KBM-7 (cell line): ENCODE results near the gene BEAN1.
"Not testable (repeated sequence)": the region's sequence is repeated elsewhere in the genome, so short reads cannot be mapped to it uniquely, and the experiment has no call there.

Experiments used
- DNase-seq: peaks from one replicate; pipeline ENCODE4 v3.0.0-alpha.2; 2015
- in situ Hi-C: fragments of 300-500 bp; cut with MboI; formaldehyde crosslinking; loops from 2 replicates; pipeline ENCODE4 v1.14.3; 2020; ENCODE audit warnings: low sequenced_read_pairs, low pct_unique_long_range_greater_than_20kb, mixed read lengths

The BEAN1 gene

DNA sequence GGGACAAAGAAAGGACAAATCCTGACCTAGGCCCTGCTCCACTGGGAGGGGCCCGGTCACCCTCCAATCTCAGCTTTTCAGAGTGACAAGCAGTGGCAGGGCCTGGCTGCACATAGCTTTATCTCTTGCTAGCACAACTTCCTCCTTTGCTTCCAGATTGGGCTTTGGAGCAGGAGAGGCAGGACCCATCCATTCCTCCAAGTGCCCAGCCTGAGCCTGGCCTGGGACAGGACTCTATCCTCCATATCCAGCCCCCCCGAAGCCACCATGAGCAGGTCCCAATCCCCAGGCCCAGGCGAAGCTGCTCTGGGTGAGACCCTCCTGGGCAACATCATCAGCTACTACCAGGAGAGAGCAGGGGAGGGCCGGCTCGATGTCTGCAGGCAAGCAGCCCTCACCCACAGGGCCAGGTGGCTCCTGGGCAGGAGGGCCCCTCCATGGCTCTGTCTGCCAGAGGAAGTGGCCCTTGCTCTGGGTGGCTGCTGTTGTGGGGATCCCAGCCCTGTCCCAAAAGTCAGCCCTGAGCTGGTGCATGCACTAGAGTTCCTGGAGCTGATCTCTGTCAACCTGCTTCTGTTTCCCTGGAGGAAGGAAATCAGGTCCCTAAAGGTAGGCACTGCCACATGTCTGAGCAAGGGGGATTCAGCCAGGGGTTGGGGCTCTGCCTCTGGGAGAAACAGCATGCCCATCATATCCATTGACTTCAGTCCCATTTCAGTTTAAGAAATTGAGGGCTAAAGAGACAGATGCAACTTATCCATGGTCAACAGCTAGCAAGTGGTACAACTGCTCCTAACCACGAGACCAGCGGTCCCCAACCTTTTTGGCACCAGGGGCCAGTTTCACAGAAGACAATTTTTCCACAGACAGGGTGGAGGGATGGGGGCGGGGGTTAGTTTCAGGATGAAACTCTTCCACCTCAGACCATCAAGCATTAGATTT, 64.0 kb downstream of the BEAN1 start:
- peak; percentile 50 for DNase-seq
- in situ Hi-C loops, result no loop called here

DNA sequence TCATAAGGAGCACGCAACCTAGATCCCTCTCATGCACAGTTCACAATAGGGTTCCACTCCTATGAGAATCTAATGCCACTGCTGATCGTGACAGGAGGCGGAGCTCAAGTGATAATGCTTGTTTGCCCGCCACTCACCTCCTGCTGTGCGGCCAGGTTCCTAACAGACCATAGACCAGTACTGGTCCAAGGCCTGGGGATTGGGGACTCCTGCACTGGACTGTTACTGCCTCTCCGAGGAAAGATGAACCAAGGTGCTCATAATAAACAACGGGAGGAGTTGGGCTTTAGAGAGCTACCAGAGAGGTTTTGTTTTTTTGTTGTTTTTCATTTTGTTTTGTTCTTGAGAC, 64.6 kb downstream of the BEAN1 start:
- no peak for DNase-seq
- in situ Hi-C loops, result no loop called here

DNA sequence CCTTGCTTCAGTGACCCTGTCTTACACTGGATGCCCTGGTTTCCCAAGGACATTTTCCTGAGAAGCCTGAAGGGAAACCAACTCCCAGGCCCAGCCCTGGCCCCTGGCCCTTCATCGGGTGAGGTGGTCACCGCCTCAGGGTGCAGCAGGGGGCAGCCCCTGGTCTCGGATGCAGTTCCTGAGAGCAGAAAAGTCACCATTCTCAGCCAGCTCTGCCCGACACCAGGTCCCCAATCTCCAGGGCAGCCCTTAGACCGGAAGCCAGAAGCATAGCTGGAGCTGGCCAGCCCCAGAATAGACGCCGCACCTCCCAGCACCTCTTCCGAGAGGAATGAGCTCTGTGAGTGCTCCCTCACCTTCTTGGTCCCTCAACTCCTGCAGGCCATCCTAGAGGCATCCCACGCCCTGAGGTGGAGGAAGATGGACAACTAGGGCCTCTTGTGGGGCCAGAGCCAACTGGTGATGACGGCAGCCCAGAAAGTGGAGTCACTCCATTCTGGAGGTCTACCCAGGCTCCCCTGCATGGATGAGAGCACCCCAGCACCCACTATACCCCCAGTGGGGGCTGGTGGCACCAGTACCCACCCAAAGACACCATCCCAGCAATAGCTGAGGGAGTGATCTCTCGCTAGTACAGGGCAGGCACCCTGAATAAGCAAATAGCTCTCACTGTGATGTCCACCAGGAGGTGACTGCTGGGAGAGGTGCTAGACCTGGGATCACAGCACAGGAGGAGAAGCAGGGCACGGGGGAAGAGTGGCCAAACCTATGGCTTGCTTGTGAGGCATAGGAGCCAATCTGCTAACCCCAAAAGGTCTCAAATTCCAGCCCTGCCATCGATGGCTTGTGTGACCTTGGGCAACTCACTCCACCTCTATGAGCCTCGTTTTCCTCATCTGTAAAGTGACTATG, 66.7 kb downstream of the BEAN1 start:
- in situ Hi-C loops, result no loop called here
- no peak for DNase-seq

DNA sequence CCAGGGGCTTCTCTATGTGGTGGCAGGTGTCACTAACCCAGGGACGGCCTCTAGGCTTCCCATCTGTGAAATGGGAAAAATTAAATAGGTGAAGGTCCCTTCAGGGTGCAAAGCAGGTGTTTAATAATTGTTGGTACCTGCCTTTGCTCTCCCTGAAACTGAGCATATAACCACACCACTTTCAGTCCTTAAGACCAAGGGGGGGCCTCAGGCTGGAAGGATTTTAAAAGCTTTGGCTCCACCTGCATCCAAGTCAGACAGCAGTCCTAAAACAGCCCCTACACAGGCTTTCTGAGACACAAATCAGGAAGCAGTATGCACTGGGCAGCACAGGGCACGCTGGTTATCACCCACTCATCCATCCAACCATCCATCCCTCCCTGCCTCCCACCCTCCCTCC, 67.8 kb downstream of the BEAN1 start:
- in situ Hi-C loops, result no loop called here
- no peak for DNase-seq

DNA sequence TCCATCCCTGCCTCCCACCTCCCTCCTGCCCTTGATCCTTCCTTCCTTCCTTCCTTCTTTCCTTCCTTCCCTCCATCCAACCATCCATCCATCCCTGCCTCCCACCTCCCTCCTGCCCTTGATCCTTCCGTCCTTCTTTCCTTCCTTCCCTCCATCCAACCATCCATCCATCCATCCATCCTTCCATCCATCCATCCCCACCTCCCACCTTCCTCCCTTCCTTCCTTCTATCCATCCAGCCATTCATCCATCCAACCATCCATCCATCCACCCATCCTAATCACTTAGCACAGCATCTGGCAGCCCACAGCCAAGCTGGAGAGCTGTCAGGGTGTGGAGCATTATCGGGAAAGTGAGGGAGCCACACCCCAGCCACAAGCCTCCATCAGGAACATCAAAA, 68.3 kb downstream of the BEAN1 start:
- no peak for DNase-seq
- in situ Hi-C loops, result no loop called here

DNA sequence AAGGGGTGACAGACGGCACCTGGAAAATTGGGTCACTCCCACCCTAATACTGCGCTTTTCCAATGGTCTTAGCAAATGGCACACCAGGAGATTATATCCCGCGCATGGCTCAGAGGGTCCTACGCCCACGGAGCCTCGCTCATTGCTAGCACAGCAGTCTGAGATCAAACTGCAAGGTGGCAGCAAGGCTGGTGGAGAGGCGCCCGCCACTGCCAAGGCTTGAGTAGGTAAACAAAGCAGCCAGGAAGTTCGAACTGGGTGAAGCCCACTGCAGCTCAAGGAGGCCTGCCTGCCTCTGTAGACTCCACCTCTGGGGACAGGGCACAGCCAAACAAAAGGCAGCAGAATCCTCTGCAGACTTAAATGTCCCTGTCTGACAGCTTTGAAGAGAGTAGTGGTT, 69.1 kb downstream of the BEAN1 start:
- in situ Hi-C loops, DNase-seq: not testable (repeated sequence)

DNA sequence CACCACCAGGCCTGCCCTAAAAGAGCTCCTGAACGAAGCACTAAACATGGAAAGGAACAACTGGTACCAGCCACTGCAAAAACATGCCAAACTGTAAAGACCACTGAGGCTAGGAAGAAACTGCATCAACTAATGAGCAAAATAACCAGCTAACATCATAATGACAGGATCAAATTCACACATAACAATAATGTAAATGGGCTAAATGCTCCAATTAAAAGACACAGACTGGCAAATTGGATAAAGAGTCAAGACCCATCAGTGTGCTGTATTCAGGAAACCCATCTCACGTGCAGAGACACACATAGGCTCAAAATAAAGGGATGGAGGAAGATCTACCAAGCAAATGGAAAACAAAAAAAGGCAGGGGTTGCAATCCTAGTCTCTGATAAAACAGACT, 70.8 kb downstream of the BEAN1 start:
- in situ Hi-C loops, DNase-seq: not testable (repeated sequence)

DNA sequence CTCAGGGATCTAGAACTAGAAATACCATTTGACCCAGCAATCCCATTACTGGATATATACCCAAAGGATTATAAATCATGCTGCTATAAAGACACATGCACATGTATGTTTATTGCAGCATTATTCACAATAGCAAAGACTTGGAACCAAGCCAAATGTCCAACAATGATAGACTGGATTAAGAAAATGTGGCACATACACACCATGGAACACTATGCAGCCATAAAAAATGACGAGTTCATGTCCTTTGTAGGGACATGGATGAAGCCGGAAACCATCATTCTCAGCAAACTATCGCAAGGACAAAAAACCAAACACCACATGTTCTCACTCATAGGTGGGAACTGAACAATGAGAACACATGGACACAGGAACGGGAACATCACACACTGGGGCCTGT, 74.5 kb downstream of the BEAN1 start:
- in situ Hi-C loops, DNase-seq: not testable (repeated sequence)

DNA sequence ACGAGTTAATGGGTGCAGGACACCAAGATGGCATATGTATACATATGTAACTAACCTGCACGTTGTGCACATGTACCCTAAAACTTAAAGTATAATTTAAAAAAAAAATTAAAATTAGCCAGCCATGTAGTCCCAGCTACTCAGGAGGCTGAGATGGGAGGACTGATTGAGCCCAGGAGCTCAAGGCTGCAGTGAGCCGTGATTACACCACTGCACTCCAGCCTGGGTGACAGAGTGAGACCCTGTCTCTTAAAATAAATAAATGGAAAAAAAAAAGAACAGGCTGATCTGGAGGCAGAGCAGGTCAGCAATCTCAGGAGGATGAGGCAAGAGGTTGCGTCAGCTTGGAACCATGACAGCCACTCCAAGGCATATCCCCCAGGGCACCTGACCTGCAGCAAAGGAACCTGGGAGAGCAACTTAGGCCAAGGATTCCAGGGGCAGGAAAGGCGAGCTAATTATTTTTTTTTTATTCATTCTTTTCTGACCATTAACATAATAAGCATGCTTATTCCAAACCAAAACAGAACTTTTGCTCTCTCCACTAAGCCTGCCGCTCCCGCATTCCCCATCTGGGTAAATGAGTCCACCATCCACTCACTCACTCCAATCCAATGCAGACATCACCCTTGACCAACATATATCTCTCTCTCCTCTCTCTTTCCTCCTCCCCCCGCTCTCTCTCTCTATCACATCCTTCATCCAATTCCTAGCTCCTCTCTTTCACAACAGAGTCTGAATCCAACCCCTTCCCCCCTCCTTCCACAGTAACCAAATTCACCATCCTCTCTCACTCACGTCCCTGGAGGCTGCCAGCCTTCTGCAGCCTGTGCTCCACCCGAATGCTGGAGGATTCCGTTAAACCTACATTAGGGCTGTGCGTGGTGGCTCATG, 75.2 kb downstream of the BEAN1 start:
- DNase-seq, result no peak
- in situ Hi-C loops, result no loop called here

DNA sequence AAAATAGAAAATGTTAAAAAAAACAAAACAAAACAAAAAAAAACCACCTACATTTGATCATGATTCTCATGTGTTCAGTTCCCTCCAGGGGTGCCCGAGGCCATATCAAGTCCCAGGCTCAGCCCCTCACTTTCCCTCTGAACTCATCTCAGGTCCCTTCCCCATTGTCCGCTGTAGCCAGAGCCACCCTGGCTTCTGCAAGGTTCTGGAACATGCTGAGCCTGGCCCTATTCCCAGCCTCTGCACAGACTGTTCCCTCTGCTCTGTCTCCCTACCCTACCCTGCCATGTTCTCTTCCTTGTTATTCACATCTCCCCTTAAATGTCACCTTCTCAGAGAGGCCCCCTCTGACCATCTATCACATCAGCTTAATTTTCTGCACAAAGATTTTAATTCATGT, 75.9 kb downstream of the BEAN1 start:
- in situ Hi-C loops, result no loop called here
- no peak for DNase-seq

DNA sequence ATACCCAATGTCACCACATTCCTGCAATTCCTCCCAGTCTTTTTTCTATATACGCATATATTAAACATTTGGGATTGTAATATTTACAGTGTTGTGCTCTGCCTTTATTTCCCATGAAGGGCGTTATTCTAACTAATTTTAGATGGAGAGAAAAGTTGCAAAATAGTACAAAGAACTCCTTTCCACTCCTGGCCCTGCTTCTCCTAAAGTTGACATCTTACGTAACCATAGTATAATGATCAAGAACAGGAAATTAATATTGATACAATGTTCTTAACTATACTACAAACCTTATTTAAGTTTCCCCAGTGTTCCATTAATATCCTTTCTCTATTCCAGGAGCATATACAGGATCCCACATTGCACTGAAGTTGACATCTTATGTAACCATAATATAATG, 76.5 kb downstream of the BEAN1 start:
- in situ Hi-C loops, result no loop called here
- no peak for DNase-seq

DNA sequence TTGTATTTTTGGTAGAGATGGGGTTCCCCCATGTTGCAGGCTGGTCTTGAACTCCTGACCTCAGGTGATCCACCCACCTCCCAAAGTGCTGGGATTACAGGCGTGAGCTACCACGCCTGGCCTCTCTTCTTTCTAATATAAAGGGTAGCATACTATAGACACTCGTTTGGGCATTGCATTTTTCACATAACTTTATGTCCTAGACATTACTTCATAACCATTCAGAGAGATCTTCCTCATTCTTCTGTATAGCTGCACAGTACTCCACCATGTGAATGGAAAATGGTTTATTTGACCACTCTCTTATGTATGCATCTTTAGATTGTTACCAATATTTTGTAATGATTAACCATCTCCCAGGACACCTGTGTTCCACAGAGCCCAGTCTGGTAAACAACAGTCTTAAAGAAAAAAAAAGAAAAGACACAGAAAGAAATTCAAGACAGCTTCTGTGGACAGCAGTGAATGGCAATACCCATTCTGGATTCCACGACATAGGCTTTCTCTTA, 80.7 kb downstream of the BEAN1 start:
- no peak for DNase-seq
- in situ Hi-C loops, result no loop called here

DNA sequence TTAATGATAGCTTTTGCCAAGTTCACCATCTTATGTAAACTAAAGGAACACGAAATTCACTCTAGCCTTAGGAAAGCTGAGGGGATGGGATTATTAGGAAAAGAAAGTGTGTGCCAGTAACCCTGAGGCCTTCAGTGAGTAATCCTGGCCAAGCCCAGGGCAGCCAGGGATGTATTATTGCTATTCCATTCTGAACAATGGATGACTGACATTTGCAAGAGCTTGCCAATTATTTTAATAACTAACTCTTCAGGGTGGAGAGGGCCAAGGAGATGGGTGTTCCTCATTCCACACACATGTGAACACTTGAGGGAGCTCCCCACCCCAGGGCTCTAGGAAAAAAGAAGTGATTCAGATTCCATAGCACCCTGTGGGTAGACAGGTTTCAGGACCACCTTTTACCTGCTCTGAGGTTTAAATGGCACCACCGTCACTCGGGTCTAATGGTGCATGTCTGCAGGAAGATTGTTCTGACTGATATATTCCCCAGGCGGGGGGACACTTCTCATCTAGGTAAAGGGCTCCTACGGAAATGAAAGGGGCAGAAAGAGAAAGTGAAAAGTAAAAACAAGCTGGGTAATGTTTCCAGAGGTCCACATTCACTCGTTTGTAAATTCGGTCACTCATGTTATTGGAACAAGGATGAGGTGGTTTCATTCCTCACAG, 81.3 kb downstream of the BEAN1 start:
- no peak for DNase-seq
- in situ Hi-C loops, result no loop called here

DNA sequence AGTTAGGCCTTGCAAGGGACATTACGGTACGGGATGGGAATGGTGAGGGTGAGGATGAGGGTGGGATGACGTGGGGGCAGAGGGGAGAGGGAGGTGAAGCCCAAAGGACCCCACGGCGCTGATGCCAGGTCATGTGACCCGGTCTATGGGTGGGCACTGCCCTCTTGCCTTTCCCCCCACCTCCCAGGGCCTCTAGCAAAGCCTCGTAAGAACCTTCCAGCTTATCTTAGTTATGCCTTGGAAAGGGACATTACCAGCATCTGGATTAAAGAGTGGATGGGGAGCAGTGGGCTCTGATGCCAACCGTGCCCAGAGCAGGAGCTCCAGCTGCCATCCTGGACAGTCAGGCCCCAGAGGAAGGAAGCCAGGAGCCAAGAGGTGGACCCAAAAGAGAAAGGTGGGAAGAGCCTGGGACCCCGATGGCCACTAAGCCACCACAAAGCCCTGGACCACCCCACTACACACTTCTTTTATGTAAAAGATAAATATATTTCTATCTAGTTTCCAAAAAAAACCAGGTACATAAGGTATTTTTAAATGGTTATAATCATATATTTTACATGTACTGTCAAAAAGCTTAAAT, 81.9 kb downstream of the BEAN1 start:
- in situ Hi-C loops, result no loop called here
- no peak for DNase-seq

DNA sequence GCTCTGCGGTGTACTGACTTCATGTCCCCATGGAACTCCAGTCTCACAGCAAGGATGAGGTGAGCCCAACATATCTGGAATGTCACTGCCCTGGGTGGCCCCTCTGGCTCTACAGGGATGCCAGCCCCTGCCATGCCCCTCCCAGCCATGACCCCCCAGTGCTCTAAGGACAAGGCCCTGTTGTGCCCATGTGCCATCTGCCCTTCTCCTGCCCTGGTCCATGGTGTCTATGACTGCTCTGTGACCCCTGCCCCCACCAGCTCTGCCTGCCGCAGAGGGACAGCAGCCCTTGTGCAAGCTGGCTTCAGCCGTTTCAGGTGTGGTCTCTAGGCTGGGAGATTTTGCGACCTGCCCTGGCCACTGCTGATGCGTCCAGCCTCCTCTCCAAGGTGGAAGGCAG, 82.5 kb downstream of the BEAN1 start:
- in situ Hi-C loops, result no loop called here
- no peak for DNase-seq

DNA sequence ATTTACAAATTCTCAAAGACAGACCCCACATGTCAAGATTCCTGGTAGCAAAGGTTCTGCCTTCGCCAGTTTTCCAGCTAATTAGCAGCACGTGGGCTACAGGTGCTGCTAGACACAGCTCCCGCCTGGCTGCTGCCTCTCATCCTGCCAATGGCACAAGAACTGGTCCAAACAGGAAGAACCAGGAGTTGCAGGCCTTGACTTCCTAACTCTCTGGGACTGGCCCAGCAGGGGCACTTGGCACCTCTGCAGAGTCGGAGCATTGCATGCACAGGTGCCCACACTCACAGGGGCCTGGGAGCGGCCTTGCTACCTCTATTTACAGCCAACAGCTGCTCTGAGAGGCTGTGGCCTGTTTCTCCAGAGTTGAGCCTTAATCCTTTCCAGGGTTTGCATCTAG, 83.2 kb downstream of the BEAN1 start:
- in situ Hi-C loops, result no loop called here
- DNase-seq, result no peak

DNA sequence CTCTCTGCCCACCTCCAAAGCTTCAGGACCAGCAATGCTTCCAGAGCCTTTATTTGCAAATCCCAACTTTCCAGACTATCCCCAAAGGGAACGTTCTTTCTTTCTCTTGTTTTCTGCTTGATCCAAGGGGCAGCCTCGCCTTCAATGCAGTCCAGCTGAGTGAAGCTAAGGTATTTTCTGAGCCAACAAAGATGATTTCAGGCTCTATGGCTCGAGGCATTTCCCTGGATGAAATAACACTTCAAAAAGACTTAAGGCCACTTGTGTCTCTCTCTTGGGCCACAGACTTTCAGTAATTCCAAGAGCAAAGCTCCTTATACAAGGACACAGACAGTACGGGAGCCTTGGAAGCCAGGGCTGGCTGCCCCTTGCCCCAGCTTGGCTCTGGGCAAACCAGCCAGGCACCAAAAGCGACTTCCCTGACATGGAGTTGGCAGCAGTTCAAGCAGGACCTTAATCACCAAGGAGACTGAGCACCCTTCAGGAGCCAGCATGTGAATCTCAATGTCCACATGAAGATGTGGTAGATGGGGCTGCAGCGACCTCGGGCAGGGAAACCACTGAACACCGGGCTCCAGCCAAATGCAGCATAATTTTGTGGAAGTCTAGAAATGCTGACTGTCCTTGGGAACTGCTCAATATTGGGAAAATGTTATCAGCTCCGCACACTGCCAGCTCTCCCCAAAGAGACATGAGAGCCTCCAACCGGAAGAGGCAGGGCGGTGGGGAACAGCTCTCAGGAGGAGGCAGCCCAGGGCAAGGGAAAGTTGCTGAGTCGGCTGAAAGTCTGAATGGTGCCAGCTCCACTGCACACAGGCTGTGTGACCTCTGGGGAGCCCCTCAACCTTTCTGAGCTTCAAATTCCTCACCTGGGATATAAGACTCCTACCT, 83.9 kb downstream of the BEAN1 start:
- in situ Hi-C loops, result no loop called here
- DNase-seq, result no peak
